ENCODE measurements around the gene SLC6A12. TPM values are rescaled to one million over a fixed set of nuclear protein-coding genes. Genes with fewer than 3 reads are reported as not detected.

Gene SLC6A12
- polyA plus RNA-seq, 1 of the 3 experiments (the other 2 are of a cell fraction) = 0.02 TPM

GRCh38 chr12:257521-258321 is 43.8 kb upstream of the SLC6A12 start:
- Histone ChIP-seq H3F3A (replicated peaks; ENCODE audit: insufficient read depth) (no peaks in the 10 kb centered on the region), H3K27ac (ENCODE audit: low read depth in 2 of 2, low read length in 1 of 2) (no peak overlapping the region), H3K27me3 (ENCODE audit: insufficient read depth) (no peaks in the 10 kb centered on the region; the same call in 1 of the 2 replicates), H2AFZ (ENCODE audit: low read depth) (no peak overlapping the region), H3K9ac (no peak overlapping the region), H3K79me2 (ENCODE audit: insufficient read depth) (no peaks in the 10 kb centered on the region), H3K4me3 (ENCODE audit: low read depth in 2 of 2, low read length in 1 of 2) (no peak overlapping the region), H3K4me1 (ENCODE audit: control insufficient read depth in 1 of 2, insufficient read depth in 2 of 2, low read depth in 1 of 2, low read length in 1 of 2) (no peaks in the 10 kb centered on the region), H3K9me3 (no peaks in the 10 kb centered on the region), H4K20me1 (ENCODE audit: insufficient read depth) (no peaks in the 10 kb centered on the region), H3K4me2 (no peak overlapping the region), H3K9me2 (no peaks in the 10 kb centered on the region), H3K36me3 (replicated peaks in 1 of 2; ENCODE audit: control insufficient read depth in 1 of 2, insufficient read depth in 2 of 2, low read length in 1 of 2) (no peaks in the 10 kb centered on the region)
- no peak for DNase-seq
- CTCF ChIA-PET = interaction anchor here (0.6 to 2.5 kb wide), 2 partner anchors 13 to 38 kb away, joined by 3 to 12 read pairs; no protein-coding TSS in a partner anchor
- TF ChIP-seq FOXJ3 (CRISPR knock-in tag; IDR thresholded peaks at IDR 0.05) (no peak), RFX5 (IDR thresholded peaks at IDR 0.05; ENCODE audit: low read length) (no peak), NRF1 (IDR thresholded peaks at IDR 0.05; ENCODE audit: low read depth, low read length) (no peak), JUND (IDR thresholded peaks at IDR 0.05) (no peak), EP300 (IDR thresholded peaks at IDR 0.05; ENCODE audit: borderline replicate concordance in 1 of 2, low read depth in 1 of 2, low read length in 1 of 2) (no peak), YY1 (IDR thresholded peaks at IDR 0.05; ENCODE audit: low read depth) (no peak), NFIC (IDR thresholded peaks at IDR 0.05; ENCODE audit: borderline replicate concordance) (no peak), GABPA (IDR thresholded peaks at IDR 0.05; ENCODE audit: low read depth) (no peak), USF2 (IDR thresholded peaks at IDR 0.05; ENCODE audit: borderline replicate concordance, low read depth, low read length) (no peak)
- 44% methylated on average over 10 of the region's 14 CpGs for WGBS (ENCODE audit: low lambda C conversion rate)
- POLR2A ChIA-PET = no interaction called here

- 44% methylated on average over 3 of the region's 3 CpGs for WGBS (ENCODE audit: low lambda C conversion rate)
- Histone ChIP-seq H3F3A (replicated peaks; ENCODE audit: insufficient read depth) (no peaks in the 10 kb centered on the region), H3K27ac (ENCODE audit: low read depth in 2 of 2, low read length in 1 of 2) (no peak overlapping the region), H3K9me2 (no peaks in the 10 kb centered on the region), H3K27me3 (ENCODE audit: insufficient read depth) (no peaks in the 10 kb centered on the region; the same call in 1 of the 2 replicates), H3K9ac (no peak overlapping the region), H3K9me3 (no peaks in the 10 kb centered on the region), H3K4me3 (ENCODE audit: low read depth in 2 of 2, low read length in 1 of 2) (no peak overlapping the region), H2AFZ (ENCODE audit: low read depth) (no peak overlapping the region), H3K36me3 (replicated peaks in 1 of 2; ENCODE audit: control insufficient read depth in 1 of 2, insufficient read depth in 2 of 2, low read length in 1 of 2) (no peaks in the 10 kb centered on the region), H3K4me2 (no peak overlapping the region), H3K4me1 (ENCODE audit: control insufficient read depth in 1 of 2, insufficient read depth in 2 of 2, low read depth in 1 of 2, low read length in 1 of 2) (no peaks in the 10 kb centered on the region), H3K79me2 (ENCODE audit: insufficient read depth) (no peaks in the 10 kb centered on the region), H4K20me1 (ENCODE audit: insufficient read depth) (no peaks in the 10 kb centered on the region)
- DNase-seq = no peak
- ChIA-PET POLR2A (no interaction called here), CTCF (interaction anchor here (0.6 kb wide), 1 partner anchor 14 kb away, joined by 3 read pairs; no protein-coding TSS in a partner anchor)
- TF ChIP-seq USF1 (IDR thresholded peaks at IDR 0.05; ENCODE audit: borderline replicate concordance, low read depth) (no peak), IRF3 (IDR thresholded peaks at IDR 0.05; ENCODE audit: low read depth, low read length) (no peak), JUND (IDR thresholded peaks at IDR 0.05) (no peak), ZBTB33 (IDR thresholded peaks at IDR 0.05; ENCODE audit: borderline replicate concordance, low read depth) (no peak), RXRA (IDR thresholded peaks at IDR 0.05; ENCODE audit: borderline replicate concordance, low read depth) (no peak), ELF1 (IDR thresholded peaks at IDR 0.05) (no peak), EZH2phosphoT487 (IDR thresholded peaks at IDR 0.05; ENCODE audit: borderline replicate concordance, low read depth) (no peak), SMC3 (IDR thresholded peaks at IDR 0.05; ENCODE audit: low read depth, low read length) (no peak), EP300 (IDR thresholded peaks at IDR 0.05; ENCODE audit: borderline replicate concordance in 1 of 2, low read depth in 1 of 2, low read length in 1 of 2) (no peak), PBX3 (IDR thresholded peaks at IDR 0.05) (no peak), NFIC (IDR thresholded peaks at IDR 0.05; ENCODE audit: borderline replicate concordance) (no peak), FOSL2 (IDR thresholded peaks at IDR 0.05; ENCODE audit: borderline replicate concordance, low read depth) (no peak), RCOR1 (IDR thresholded peaks at IDR 0.05; ENCODE audit: low read length) (no peak), GATA2 (CRISPR knock-in tag; IDR thresholded peaks at IDR 0.05) (no peak), NRF1 (IDR thresholded peaks at IDR 0.05; ENCODE audit: low read depth, low read length) (no peak), SIN3A (IDR thresholded peaks at IDR 0.05; ENCODE audit: borderline replicate concordance, low read depth, low read length) (no peak)
These were observed 43.0 kb upstream of the SLC6A12 start for GRCh38 chr12:256958-257357.
